HG03575 (cell line): ENCODE results near the gene NSL1.
"Not testable (repeated sequence)": the region's sequence is repeated elsewhere in the genome, so short reads cannot be mapped to it uniquely, and the experiment has no call there.

Source experiments
- ATAC-seq: cut with Tn5 transposase; IDR thresholded peaks from one replicate; pipeline ENCODE4 v1.9.1; 2021; ENCODE audit not compliant: unreplicated experiment, insufficient number of reproducible peaks, low FRiP score; ENCODE audit errors: extremely low read depth

Gene NSL1

GRCh38 chr1:212754193-212754592 lies 37.4 kb downstream of the NSL1 start:
- ATAC-seq: no peak

GRCh38 chr1:212753749-212754148 lies 37.8 kb downstream of the NSL1 start:
- ATAC-seq: no peak

GRCh38 chr1:212752934-212753497 lies 38.6 kb downstream of the NSL1 start:
- no peak for ATAC-seq

GRCh38 chr1:212752252-212752933 lies 39.2 kb downstream of the NSL1 start:
- ATAC-seq: no peak

GRCh38 chr1:212749821-212750535 lies 41.6 kb downstream of the NSL1 start:
- ATAC-seq: no peak

GRCh38 chr1:212746546-212746945 lies 45.0 kb downstream of the NSL1 start:
- ATAC-seq: no peak

- no peak for ATAC-seq
Measured at GRCh38 chr1:212745303-212745702, 46.3 kb downstream of the NSL1 start.

- ATAC-seq: no peak
Measured at GRCh38 chr1:212743901-212744475, 47.6 kb downstream of the NSL1 start.

GRCh38 chr1:212738330-212738729 lies 53.2 kb downstream of the NSL1 start:
- no peak for ATAC-seq

- ATAC-seq: no peak
Measured at GRCh38 chr1:212737559-212737958, 54.0 kb downstream of the NSL1 start.

GRCh38 chr1:212733109-212733508 lies 58.5 kb downstream of the NSL1 start:
- ATAC-seq: no peak

- no peak for ATAC-seq
Measured at GRCh38 chr1:212731630-212732029, 59.9 kb downstream of the NSL1 start.

GRCh38 chr1:212728606-212729005 lies 63.0 kb downstream of the NSL1 start:
- no peak for ATAC-seq

- ATAC-seq: no peak
Measured at GRCh38 chr1:212727386-212728181, 64.0 kb downstream of the NSL1 start.

- not testable (repeated sequence) for ATAC-seq
Measured at GRCh38 chr1:212724679-212725078, 66.9 kb downstream of the NSL1 start.

GRCh38 chr1:212722270-212722957 lies 69.2 kb downstream of the NSL1 start:
- ATAC-seq: no peak

- ATAC-seq: no peak
Measured at GRCh38 chr1:212721388-212722247, 70.0 kb downstream of the NSL1 start.

- ATAC-seq: no peak
Measured at GRCh38 chr1:212719633-212720032, 71.9 kb downstream of the NSL1 start.
